ENCODE measurements around the gene HDAC10.
"Not testable (repeated sequence)": the region's sequence is repeated elsewhere in the genome, so short reads cannot be mapped to it uniquely, and the experiment has no call there.

The HDAC10 gene

GRCh38 chr22:50285568-50286229 lies 34.6 kb upstream of the HDAC10 start:
- no peak for DNase-seq

DNA sequence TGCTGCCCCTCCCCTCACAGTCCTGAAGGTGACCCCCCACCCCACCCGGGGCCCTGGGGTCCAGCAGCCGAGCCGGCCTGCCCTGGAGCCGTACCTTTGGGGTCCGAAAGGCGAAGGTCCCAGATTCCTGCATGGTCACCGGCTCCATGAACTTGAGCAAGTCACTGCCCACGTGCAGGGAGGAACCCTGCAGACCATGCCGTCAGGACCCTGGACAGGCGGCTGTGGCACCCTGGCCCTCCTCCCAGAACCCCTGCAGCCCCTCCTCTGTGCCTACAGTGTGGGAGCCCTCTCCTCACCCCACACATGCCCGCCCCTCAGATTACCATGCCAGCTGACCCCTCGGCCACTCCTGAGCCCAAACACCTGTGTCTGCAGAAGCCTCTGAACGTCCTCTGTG lies 33.4 kb upstream of the HDAC10 start:
- DNase-seq = no peak

DNA sequence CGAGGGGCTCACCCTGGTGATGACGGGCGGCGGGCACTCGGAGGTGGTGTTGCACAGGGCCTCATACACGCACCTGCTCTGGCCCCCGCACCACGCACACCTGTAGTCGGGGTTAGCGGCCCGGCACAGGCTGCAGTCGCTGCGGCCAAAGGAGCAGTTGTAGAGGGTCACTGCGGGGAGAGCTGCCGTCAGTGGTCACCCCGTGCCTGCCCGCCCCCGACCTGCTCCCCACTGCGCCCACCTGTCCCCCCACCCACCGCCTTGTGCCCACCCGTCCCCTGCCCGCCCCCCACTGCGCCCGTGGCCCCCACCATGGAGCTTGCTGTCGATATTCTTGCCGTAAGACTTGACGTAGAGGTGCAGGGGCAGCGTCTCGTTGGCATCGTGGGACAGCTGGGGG lies 32.8 kb upstream of the HDAC10 start:
- DNase-seq = no peak

GRCh38 chr22:50282361-50283155 lies 31.5 kb upstream of the HDAC10 start:
- DNase-seq = no peak

DNA sequence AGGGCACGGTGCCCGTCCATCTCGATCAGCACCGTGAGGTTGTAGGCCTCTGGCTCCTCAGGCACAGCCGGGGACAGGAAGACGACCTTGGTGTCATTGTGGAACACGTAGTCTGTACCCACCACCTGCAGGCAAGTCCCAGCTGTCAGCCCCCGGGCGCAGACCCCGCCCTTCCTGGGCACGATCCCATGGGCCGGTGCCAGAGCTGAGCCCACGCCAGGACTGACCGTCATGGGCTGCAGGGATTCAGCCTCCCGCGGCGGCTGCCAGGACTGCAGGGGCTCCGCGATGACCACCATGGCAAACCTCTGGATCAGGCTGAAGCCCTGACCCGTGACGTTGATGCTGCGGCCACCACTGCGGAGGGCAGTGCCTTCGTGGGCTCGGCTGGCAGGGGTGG lies 30.9 kb upstream of the HDAC10 start:
- no peak for DNase-seq

DNA sequence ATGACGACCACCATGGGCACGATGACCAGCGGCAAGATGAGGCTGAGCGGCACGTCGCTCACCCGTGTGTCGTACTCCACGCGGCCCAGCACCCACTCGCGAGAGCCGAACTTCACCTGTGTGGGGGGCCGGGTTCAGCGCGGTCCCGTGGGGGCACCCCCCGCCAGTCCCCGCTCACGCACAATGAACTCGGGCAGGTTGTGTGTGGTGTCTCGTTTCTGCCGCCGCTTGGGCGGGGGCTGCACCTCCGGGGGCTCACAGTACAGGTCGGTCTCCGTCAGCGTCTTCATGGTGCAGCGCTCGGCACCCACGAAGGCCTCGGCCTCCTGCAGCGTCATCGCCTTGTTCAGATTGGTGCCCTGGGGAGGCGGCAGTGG lies 30.3 kb upstream of the HDAC10 start:
- no peak for DNase-seq

DNA sequence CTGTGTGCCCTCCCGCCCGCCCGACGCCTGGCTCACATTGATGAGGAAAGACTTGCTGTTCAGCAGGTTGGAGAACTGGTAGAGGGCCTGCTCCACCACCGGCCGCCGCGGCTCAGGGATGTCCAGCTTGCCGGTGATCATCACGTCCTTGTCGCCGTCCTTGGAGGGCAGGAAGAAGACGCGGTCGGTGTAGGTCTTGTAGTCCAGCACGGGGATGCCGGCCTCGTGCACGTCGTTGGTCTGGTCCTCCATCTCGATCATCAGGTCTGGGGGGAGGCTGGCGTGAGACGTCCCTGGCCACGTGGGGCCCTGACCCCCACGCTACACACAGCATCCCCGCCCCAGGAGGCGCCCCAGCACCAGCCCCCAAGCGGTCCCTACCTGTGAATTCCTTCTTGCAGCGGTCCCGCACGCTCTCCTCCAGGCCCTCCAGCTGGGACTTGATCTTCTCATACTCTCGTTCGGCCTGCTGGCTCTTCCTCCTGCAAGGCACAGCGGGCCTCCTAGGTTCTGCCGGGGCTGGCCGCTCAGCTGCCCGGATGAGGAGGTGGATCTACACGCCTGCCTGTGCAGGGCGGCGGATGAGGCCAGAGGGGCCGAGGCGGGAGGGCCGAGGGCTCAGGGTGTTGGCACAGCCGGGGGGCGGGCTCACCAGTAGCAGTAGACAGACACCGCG lies 29.8 kb upstream of the HDAC10 start:
- no peak for DNase-seq

- DNase-seq = no peak
Measured at GRCh38 chr22:50280022-50280707, 29.1 kb upstream of the HDAC10 start.

DNA sequence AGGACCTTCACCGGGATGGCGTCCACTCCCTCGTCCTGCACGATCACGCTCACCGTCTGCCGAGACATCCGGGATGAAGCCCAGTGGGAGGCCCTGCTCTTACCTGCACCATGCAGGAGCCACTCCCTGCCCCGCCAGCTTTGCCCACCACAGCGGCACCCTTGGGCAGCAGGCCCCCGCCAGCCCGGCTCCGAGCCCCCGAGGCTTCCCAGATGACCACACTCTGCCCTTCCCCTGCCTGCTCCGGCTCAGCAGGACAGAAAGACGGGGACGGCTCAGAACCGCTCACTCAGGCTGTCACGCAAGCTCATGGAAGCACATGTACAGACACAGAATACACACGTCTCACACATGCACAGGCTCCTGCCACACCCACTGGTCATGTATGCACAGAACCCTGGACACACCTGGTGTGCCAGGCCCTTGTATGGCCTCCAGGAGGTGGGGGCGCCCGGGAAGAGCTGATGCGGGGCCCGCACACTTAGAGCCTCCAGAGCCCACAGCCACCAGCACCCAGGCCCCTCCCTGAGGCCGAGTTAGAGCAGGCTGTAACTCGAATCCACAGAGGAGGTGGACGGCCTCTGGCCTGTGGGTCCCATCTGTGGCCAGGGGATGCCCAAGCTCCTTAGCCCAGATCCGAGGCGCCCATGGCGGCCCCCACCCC lies 28.0 kb upstream of the HDAC10 start:
- DNase-seq = no peak

DNA sequence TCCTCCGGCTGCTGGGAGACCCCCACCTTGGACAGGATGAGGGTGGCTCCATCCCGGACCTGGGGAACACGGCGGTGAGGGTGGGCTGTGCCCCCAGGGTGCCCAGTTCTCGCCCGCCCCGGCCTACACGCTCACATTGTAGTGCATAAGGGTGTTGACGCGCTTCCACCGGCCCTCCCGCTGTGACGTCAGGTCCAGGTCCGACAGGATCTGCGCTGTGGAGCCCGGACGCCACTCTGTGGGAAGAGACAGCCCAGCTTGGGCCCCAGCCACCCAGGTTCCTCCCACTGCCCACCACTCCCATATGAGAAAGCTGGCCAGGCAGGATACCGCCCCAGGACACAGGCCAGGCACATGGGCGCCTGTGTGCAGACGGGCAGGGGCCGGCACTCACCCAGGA lies 27.4 kb upstream of the HDAC10 start:
- no peak for DNase-seq

- DNase-seq = no peak
Measured at GRCh38 chr22:50277761-50278160, 26.7 kb upstream of the HDAC10 start.

DNA sequence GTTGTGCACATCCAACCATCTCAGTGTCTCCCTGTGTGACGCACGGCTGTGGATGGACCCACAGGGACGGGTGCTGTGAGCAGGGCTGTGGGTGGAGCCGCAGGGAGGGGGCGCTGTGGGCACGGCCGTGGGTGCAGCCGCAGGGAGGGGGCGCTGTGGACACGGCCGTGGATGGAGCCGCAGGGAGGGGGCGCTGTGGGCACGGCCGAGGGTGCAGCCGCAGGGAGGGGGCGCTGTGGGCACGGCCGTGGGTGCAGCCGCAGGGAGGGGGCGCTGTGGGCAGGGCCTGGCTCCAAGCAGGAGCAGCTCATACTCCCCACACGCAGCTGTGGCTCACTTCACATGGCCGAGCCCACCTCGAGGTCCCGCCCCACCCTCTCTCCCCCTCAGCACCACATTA lies 25.1 kb upstream of the HDAC10 start:
- peak; percentile 3 for DNase-seq

DNA sequence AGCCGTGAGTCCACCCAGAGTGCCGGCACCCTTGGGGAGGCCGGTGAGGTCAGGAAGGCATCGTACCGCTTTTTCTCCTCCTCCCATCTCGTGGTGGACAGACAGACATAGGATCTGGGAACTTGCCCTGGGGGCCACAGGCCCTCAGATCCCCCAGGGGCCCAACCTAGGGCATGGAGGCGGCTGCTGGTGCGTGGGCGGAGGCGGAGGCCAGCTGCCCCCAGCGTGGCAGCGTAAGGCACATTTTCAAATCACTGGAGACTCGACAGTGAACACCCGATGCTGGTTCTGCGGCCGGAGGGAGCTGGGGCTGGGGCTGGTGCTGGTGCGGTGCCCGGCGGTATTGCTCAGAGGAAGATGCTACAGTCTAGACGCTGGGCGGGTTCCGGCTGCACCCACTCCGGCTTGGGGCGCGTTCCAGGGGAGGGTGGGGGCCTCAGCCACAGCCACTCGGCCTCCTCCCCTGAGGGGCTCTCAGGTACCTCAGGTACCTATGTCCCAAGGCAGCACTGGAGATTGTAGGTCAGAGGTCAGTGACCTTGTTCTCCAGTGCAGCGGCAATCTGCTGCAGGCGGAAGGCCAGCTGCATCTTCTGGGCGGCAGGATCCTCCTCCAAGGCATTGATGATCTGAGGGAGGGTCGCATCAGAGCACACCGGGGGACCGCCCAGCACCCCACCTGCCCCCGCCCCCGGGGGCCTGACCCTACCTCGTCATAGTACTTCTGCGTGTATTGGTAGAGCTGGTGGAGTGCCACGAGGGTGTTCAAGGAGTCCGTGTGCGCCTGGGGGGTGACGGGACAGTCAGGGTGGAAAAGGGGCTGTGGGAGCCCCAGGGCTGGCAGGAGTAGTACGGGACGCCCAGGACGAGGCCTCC lies 24.4 kb upstream of the HDAC10 start:
- no peak for DNase-seq

DNA sequence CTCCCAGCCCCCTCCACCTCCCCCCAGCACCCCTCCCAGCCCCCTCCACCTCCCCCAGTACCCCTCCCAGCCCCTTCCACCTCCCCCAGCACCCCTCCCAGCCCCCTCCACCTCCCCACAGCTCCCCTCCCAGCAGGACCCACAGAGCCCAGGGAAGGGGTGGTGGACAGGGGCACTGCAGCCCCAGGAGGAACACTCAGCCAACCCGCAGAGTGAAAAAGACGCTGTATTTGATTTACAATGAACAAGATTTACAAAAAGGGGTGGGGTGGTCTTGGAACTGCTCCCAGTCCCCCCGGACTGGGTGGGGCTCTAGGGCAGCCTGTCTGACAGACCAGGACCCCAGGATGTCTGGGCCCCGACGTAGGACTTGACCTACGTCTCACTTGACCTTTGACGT lies 23.7 kb upstream of the HDAC10 start:
- DNase-seq = no peak

DNA sequence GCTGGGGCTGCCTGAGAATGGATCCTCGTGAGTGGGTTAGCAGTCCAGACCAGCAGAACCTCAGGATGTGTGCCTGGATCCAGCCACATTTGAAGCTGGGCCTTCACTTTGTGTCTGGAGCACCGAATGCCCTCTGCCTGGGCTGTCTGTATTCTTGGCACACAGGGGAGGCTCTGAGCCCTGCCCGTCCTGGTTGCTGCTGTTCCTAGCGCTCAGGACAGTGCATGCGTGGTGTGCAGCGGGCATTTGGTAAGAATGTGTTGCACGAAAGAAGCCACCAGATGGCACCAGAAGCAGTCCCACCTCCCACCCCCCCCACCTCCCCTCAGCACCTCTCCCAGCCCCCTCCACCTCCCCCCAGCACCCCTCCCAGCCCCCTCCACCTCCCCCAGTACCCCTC lies 23.2 kb upstream of the HDAC10 start:
- peak; percentile 64 for DNase-seq

DNA sequence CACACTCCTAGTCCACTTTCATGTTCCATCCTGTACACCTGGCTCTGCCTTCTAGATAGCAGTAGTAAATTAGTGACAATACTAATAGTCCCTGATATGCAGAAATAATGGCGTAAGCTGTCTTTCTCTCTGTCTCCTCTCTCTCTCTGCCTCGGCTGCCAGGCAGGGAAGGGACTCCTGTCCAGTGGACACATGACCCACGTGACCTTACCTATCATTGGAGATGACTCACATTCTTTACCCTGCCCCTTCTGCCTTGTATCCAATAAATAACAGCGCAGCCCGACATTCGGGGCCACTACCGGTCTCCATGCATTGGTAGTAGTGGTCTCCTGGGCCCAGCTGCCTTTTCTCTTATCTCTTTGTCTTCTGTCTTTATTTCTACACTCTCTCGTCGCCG lies 22.7 kb upstream of the HDAC10 start:
- DNase-seq = not testable (repeated sequence)

DNA sequence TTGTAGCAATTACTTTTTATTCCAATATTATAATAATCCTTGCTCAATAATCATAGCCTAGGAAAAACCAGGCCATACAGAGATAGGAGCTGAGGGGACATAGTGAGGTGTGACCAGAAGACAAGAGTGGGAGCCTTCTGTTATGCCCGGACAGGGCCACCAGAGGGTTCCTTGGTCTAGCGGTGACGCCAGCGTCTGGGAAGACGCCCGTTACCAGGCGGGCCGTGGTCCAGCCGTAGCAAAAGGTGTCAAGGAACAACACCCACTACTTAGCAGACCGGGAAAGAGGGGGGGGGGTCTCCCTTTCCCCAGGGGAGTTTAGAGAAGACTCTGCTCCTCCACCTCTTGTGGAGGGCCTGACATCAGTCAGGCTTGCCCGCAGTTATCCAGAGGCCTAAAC lies 22.3 kb upstream of the HDAC10 start:
- DNase-seq = peak; percentile 39

DNA sequence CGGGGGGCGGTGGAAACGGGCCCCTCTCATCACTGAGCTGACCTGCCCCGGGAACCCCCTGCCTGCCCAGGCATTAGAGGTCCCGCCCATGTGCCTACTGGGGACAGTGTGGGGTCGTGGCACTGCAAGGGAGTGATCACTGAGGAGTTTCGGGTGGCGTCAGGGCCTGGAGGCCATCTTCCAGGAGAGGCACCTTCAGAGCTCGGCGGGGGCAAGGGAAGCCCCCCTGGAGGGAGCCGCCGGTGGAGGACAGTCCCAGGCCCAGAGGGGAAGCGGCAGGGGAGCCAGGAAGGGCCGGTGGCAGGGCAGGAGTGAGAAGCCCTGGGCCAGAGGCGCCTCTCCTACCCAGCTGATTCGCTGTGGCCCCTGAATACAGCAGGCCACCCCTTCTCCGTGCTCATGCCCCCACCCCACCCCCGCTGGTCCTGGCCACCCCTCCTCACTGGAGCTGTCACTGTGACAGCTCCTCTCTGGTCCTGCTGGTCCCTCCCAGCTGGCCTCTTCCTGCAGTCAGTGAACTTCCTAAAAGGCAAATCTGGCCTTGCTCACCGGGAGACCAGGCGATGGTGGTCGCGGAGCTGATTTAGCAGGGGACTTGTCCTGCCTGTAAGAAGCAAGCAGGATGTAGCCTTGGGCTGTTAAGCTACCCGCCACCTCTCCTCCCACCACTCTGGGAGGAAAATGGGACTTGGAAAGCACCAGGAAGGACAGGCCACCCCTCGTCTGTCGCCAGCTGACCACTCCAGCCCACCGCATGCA lies 21.2 kb upstream of the HDAC10 start:
- DNase-seq = no peak

- peak; percentile 82 for DNase-seq
Measured at GRCh38 chr22:50271519-50271970, 20.5 kb upstream of the HDAC10 start.

DNA sequence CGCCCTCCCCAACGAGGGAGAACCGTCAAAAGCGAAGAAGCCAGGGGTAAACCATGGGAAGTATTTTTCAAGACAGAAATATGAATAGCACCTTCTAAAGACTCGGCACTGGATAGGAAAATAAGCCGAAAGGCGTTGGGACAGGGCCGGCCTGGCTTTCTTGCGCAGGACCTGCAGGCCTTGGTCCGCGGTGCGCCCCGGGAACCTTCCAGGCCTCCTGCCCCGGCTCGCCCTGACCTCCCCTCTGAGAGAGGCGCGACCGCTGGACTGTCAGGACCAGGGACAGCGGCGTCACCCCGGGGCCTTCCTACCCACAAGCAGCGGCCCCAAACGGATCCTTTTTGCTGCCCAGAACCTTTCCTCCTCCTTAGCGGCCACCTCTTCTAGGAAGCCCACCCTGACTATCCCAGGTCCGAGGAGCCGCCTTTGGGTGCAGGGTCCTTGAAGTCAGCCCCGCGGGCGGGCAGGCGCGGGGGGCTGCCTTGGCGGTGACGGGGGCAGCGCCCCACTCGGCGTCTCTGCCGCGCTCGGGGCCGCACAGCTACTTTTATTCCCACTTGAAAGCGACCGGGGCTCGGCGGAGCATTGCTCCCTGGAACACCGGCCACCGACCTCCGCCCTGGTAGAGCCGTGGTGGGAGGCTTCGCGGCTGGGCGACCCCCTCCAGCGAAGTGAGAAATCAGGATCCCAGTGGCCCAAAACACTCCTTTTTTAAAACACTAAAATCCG lies 19.8 kb upstream of the HDAC10 start:
- peak; percentile 75 for DNase-seq

Data from OCI-M1 (cell line).